SK-N-SH treated with all-trans-retinoic acid at 6 μM for 48 hours (cell line): ENCODE measurements around the gene KLHDC4.

Source experiments
- ARNTL ChIP-seq: fragments of 450-650 bp; formaldehyde crosslinking; IDR thresholded peaks from 2 replicates; pipeline ENCODE4 v1.5.0; 2020; ENCODE audit warnings: low read depth, mild to moderate bottlenecking, moderate library complexity, borderline replicate concordance
- CSDC2 ChIP-seq: fragments of 250-450 bp; sonication (Bioruptor Pico); IDR thresholded peaks from 2 replicates; pipeline ENCODE4 v1.5.0; 2020; ENCODE audit warnings: mild to moderate bottlenecking, moderate library complexity
- GLIS3 ChIP-seq: fragments of 250-450 bp; sonication (Bioruptor Pico); IDR thresholded peaks from 2 replicates; pipeline ENCODE4 v1.5.0; 2020; ENCODE audit warnings: mild to moderate bottlenecking, moderate library complexity
- RARB ChIP-seq: fragments of 250-450 bp; sonication (Bioruptor Pico); IDR thresholded peaks from 2 replicates; pipeline ENCODE4 v1.8.0; 2021; ENCODE audit warnings: mild to moderate bottlenecking, moderate library complexity
- SNAI2 ChIP-seq: fragments of 250-450 bp; sonication (Bioruptor Pico); IDR thresholded peaks from 2 replicates; pipeline ENCODE4 v1.5.0; 2020; ENCODE audit warnings: mild to moderate bottlenecking, moderate library complexity
- ZC3H10 ChIP-seq: fragments of 250-450 bp; sonication (Bioruptor Pico); IDR thresholded peaks from 2 replicates; pipeline ENCODE4 v1.5.1; 2021; ENCODE audit warnings: mild to moderate bottlenecking, moderate library complexity
- TF ChIP-seq, protein P1 (sequence below): fragments of 250-450 bp; sonication (Bioruptor Pico); IDR thresholded peaks from 2 replicates; pipeline ENCODE4 v1.8.0; 2020; ENCODE audit warnings: mild to moderate bottlenecking, moderate library complexity, borderline replicate concordance

GRCh38 chr16:87780385-87780989, 14.7 kb upstream of the KLHDC4 start:
- TF ChIP-seq, protein P1, sequence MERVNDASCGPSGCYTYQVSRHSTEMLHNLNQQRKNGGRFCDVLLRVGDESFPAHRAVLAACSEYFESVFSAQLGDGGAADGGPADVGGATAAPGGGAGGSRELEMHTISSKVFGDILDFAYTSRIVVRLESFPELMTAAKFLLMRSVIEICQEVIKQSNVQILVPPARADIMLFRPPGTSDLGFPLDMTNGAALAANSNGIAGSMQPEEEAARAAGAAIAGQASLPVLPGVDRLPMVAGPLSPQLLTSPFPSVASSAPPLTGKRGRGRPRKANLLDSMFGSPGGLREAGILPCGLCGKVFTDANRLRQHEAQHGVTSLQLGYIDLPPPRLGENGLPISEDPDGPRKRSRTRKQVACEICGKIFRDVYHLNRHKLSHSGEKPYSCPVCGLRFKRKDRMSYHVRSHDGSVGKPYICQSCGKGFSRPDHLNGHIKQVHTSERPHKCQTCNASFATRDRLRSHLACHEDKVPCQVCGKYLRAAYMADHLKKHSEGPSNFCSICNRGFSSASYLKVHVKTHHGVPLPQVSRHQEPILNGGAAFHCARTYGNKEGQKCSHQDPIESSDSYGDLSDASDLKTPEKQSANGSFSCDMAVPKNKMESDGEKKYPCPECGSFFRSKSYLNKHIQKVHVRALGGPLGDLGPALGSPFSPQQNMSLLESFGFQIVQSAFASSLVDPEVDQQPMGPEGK (CRISPR knock-in tag): no peak
- TF ChIP-seq ZC3H10 (no peak), CSDC2 (no peak), GLIS3 (CRISPR knock-in tag) (no peak), RARB (CRISPR knock-in tag) (no peak), ARNTL (no peak), SNAI2 (CRISPR knock-in tag) (no peak)
